ENCODE measurements around the gene IQCK.
"Not testable (repeated sequence)": the region's sequence is repeated elsewhere in the genome, so short reads cannot be mapped to it uniquely, and the experiment has no call there.

The IQCK gene

DNA sequence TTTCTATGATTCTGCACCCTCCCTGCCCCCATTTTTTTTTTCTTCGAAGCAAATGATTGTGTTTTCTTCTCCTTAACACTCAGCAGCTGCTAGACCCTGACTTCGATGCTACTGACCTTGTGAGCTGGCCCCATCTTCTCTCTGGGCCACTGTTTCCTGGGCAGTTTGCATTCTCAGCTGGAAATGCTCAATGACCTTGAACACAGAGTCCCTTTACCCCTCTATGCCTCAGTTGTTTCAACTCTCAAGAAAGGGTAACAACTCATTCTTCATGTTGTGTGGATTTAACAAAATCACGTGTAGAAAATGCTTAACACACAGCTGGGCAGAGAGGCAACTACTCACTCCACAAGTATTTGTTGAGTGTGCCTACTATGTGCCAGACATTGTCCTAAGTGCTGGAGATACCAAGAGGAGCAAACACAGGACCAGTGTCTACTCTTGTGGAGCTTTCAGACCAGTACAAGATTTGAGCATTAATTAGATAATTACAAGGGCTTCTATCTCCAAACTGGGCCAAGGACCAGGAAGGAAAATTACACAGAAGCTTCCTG is 66.2 kb downstream of the IQCK start:
- Histone ChIP-seq H3K9me3 (ENCODE audit: control insufficient read depth in 1 of 2, low read length in 2 of 2) (no peaks in the 10 kb centered on the region), H3K36me3 (ENCODE audit: control insufficient read depth in 1 of 2, insufficient read depth in 2 of 2, low read length in 2 of 2) (no peaks in the 10 kb centered on the region), H3K27me3 (ENCODE audit: low read depth, low read length) (no peaks in the 10 kb centered on the region), H3K27ac (ENCODE audit: low read length) (no peak overlapping the region), H3K4me3 (ENCODE audit: low read depth in 1 of 2, low read length in 2 of 2) (no peak overlapping the region), H3K4me1 (ENCODE audit: control insufficient read depth in 1 of 2, insufficient read depth in 2 of 2, low read length in 2 of 2) (peaks cover 0 to 12% of the 10 kb centered on the region in 2 donors)

DNA sequence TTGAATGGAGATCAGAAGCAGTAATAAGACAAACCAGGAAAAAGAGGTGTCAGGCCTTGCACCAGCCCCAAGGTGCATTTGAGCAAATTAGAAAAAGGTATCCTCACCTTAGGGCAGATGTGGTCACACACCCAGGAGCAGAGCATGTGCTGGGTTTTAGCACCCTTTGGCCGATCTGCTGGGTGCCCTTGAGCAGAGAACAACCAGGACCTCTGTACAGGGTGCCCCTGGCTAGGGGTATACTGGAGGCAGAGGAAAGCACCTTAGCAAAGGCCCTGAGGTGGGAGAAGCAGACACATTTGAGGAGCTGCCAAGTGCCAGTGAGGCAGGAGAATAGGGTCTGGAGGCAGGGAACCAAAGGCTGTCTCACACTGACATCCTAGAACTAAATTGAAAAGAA is 67.0 kb downstream of the IQCK start:
- H3K27me3 ChIP-seq (ENCODE audit: low read depth, low read length): no peaks in the 10 kb centered on the region
- H3K4me1 ChIP-seq (ENCODE audit: control insufficient read depth in 1 of 2, insufficient read depth in 2 of 2, low read length in 2 of 2): peaks cover 0 to 12% of the 10 kb centered on the region in 2 donors
- H3K36me3 ChIP-seq (ENCODE audit: control insufficient read depth in 1 of 2, insufficient read depth in 2 of 2, low read length in 2 of 2): no peaks in the 10 kb centered on the region
- H3K27ac ChIP-seq (ENCODE audit: low read length): no peak overlapping the region
- no peak overlapping the region for H3K4me3 ChIP-seq (ENCODE audit: low read depth in 1 of 2, low read length in 2 of 2)
- no peaks in the 10 kb centered on the region for H3K9me3 ChIP-seq (ENCODE audit: control insufficient read depth in 1 of 2, low read length in 2 of 2)

DNA sequence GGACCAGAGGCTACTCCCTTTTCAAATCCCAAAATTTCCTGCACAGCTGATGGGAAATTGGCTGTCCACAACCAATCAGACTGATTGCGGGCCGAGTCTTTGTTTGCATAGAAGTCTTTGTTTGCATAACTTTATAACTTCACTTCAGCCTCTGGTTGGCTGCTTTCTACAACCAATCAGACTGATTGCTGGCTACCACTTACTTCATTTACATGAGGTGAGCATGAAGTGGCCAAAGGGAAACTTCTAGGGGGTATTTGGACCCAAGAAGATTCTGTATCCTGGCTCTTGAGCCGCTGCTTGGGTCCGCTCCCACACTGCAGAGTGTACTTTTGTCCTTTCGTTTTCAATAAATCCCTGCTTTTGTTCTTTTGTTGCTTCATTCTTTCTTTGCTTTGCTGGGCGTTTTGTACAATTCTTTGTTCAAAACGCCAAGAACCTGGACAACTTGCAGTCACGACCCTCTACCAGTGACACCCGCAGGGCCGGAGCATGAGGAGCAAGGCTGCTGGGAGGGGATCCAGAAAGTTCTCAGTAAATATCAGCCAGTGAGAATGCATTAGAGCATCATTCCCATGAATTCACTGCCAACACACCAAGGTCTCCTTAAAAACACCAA is 67.5 kb downstream of the IQCK start:
- Histone ChIP-seq H3K4me1 (ENCODE audit: control insufficient read depth in 1 of 2, insufficient read depth in 2 of 2, low read length in 2 of 2) (peaks cover 0 to 12% of the 10 kb centered on the region in 2 donors), H3K4me3 (ENCODE audit: low read depth in 1 of 2, low read length in 2 of 2) (no peak overlapping the region), H3K27ac (ENCODE audit: low read length) (no peak overlapping the region), H3K36me3 (ENCODE audit: control insufficient read depth in 1 of 2, insufficient read depth in 2 of 2, low read length in 2 of 2) (no peaks in the 10 kb centered on the region), H3K9me3 (ENCODE audit: control insufficient read depth in 1 of 2, low read length in 2 of 2) (no peaks in the 10 kb centered on the region), H3K27me3 (ENCODE audit: low read depth, low read length) (no peaks in the 10 kb centered on the region)

GRCh38 chr16:19801369-19801768 is 83.3 kb downstream of the IQCK start:
- not testable (repeated sequence) for H3K4me3 ChIP-seq (ENCODE audit: low read depth in 1 of 2, low read length in 2 of 2); H3K27ac ChIP-seq (ENCODE audit: low read length); H3K27me3 ChIP-seq (ENCODE audit: low read depth, low read length); H3K36me3 ChIP-seq (ENCODE audit: control insufficient read depth in 1 of 2, insufficient read depth in 2 of 2, low read length in 2 of 2); H3K9me3 ChIP-seq (ENCODE audit: control insufficient read depth in 1 of 2, low read length in 2 of 2); H3K4me1 ChIP-seq (ENCODE audit: control insufficient read depth in 1 of 2, insufficient read depth in 2 of 2, low read length in 2 of 2)

GRCh38 chr16:19801824-19802223 is 83.8 kb downstream of the IQCK start:
- not testable (repeated sequence) for H3K27me3 ChIP-seq (ENCODE audit: low read depth, low read length); H3K4me3 ChIP-seq (ENCODE audit: low read depth in 1 of 2, low read length in 2 of 2); H3K9me3 ChIP-seq (ENCODE audit: control insufficient read depth in 1 of 2, low read length in 2 of 2); H3K4me1 ChIP-seq (ENCODE audit: control insufficient read depth in 1 of 2, insufficient read depth in 2 of 2, low read length in 2 of 2); H3K36me3 ChIP-seq (ENCODE audit: control insufficient read depth in 1 of 2, insufficient read depth in 2 of 2, low read length in 2 of 2); H3K27ac ChIP-seq (ENCODE audit: low read length)

DNA sequence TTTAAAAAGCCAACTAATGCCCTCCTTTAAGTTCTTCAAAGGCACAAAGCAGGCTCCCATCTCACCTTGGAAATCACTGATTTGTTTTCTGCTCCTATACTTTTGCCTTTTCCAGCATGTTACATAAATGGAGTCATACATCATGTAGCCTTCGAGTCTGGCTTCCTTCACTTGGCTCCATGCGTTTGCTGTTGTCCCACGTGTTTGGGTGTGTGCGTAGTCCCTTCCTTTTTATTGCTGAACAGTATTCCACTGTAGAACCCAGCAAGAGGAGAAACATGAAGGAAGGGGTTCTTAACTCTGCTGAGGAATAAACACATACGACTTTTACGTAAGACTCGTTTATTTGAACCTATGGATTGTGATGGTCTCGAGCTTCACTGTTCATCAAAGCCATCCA is 84.5 kb downstream of the IQCK start:
- H3K27ac ChIP-seq (ENCODE audit: low read length): no peak overlapping the region

DNA sequence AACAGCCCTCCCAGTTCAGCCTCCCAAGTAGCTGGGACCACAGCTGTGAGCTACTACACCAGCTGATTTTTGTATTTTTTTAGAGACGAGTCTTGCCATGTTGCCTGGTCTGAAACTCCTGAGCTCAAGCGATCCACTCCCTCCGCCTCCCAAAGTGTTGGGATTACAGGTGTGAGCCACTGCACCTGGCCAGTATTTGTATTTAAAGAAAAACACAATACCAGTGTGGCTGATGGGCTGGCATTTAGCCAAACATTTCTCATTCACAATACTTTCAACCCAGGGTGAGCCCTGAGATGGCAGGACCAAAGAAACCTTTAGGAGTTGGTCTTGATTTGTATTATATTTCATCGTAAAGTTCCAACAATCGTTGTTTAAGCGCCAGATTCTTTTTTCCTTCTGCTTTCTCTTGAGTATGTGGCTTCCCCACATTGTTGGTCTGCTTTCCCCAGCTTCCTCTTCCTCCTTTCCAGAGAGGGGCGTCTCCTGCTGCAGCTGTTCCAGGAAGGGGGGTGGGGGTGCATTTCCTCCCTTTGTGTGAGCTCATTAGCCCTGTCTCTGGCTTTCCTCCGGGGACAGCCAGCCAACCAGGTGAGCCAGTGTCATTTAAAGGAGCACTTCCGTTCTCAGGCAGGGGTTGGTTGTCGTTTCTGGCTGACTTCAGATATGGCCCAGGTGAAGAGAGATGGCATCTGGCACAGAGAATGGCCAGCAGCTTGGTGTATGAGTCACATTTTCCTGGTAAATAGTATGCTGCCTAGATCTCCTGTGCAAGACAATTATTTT is 86.7 kb downstream of the IQCK start:
- Histone ChIP-seq H3K27me3 (ENCODE audit: low read depth, low read length) (no peaks in the 10 kb centered on the region), H3K9me3 (ENCODE audit: control insufficient read depth in 1 of 2, low read length in 2 of 2) (peaks cover 0 to 2% of the 10 kb centered on the region in 2 donors), H3K4me1 (ENCODE audit: control insufficient read depth in 1 of 2, insufficient read depth in 2 of 2, low read length in 2 of 2) (peaks cover 4 to 5% of the 10 kb centered on the region in 2 donors), H3K27ac (ENCODE audit: low read length) (peak overlapping the region; percentile 24), H3K36me3 (ENCODE audit: control insufficient read depth in 1 of 2, insufficient read depth in 2 of 2, low read length in 2 of 2) (no peaks in the 10 kb centered on the region), H3K4me3 (ENCODE audit: low read depth in 1 of 2, low read length in 2 of 2) (no peak overlapping the region)

More for the DNA sequence above, 84.5 kb downstream of the IQCK start:
- H3K27me3 ChIP-seq (ENCODE audit: low read depth, low read length): no peaks in the 10 kb centered on the region
- no peaks in the 10 kb centered on the region for H3K4me1 ChIP-seq (ENCODE audit: control insufficient read depth in 1 of 2, insufficient read depth in 2 of 2, low read length in 2 of 2)
- peaks cover 0 to 2% of the 10 kb centered on the region in 2 donors for H3K9me3 ChIP-seq (ENCODE audit: control insufficient read depth in 1 of 2, low read length in 2 of 2)
- H3K4me3 ChIP-seq (ENCODE audit: low read depth in 1 of 2, low read length in 2 of 2): no peak overlapping the region
- no peaks in the 10 kb centered on the region for H3K36me3 ChIP-seq (ENCODE audit: control insufficient read depth in 1 of 2, insufficient read depth in 2 of 2, low read length in 2 of 2)

DNA sequence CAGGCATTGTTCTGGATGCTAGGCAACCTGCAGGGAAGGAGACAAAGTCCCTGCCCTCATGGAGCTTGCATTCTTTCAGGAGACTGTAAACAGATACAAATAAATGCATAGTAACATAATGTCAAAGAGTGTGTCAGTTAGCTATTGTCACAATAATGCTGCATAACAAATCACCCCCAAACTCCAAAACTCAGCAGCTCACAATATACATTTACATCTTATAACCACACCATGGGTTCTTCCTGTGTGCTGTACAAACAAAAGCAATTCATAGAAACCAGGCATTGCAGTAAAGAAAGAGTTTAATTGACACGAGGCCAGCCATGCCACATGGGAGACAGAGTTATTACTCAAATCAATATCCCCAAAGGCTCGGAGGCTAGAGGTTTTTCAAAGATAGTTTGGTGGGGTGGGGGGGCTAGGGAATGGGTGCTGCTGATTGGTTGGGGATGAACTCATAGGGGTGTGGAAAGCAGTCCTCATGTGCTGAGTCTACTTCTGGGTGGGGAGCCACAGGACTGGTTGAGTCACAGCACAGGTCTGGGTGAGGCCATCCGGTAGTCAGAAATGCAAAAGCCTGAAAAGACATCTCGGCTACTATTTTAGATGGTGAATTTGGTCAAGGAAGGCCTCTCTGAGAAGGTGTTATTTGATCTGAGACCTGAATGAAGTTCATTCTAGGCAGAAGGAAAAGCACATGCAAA is 87.5 kb downstream of the IQCK start:
- Histone ChIP-seq H3K27me3 (ENCODE audit: low read depth, low read length) (no peaks in the 10 kb centered on the region), H3K9me3 (ENCODE audit: control insufficient read depth in 1 of 2, low read length in 2 of 2) (peaks cover 0 to 2% of the 10 kb centered on the region in 2 donors), H3K4me3 (ENCODE audit: low read depth in 1 of 2, low read length in 2 of 2) (no peak overlapping the region), H3K27ac (ENCODE audit: low read length) (no peak overlapping the region), H3K4me1 (ENCODE audit: control insufficient read depth in 1 of 2, insufficient read depth in 2 of 2, low read length in 2 of 2) (peaks cover 4 to 5% of the 10 kb centered on the region in 2 donors), H3K36me3 (ENCODE audit: control insufficient read depth in 1 of 2, insufficient read depth in 2 of 2, low read length in 2 of 2) (no peaks in the 10 kb centered on the region)

DNA sequence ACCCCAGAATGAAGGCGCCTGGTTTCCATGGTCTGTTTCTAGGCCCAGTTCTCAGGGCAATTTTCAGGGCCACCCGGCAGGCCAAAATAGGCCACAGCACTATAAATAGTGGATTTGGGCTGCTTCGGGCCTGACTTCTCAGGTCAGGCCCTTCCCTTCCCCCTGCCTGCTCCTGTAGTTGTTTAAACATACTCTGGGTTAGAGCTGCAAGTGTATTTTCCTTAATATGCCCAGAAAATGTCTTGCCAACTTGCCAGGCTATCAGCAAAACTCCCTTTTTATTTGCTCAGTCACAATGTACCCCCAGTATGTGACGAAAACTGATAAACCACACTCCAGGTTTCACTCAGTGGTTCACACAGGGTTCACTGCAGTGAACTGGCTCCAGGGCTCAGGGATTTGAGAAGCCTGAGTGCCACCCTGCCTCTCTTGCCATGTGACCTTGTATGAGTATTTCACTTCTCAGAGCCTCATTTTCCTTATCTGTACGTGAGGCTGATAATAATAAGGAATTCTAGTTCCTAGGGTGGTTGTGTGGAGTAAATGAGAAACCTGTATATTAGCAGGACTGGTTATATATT is 90.1 kb downstream of the IQCK start:
- H3K4me3 ChIP-seq (ENCODE audit: low read depth in 1 of 2, low read length in 2 of 2): no peak overlapping the region
- H3K27me3 ChIP-seq (ENCODE audit: low read depth, low read length): no peaks in the 10 kb centered on the region
- no peaks in the 10 kb centered on the region for H3K36me3 ChIP-seq (ENCODE audit: control insufficient read depth in 1 of 2, insufficient read depth in 2 of 2, low read length in 2 of 2)
- H3K4me1 ChIP-seq (ENCODE audit: control insufficient read depth in 1 of 2, insufficient read depth in 2 of 2, low read length in 2 of 2): peaks cover 4 to 9% of the 10 kb centered on the region in 2 donors
- peaks cover 0 to 2% of the 10 kb centered on the region in 2 donors for H3K9me3 ChIP-seq (ENCODE audit: control insufficient read depth in 1 of 2, low read length in 2 of 2)
- H3K27ac ChIP-seq (ENCODE audit: low read length): peak overlapping the region; percentile 64

DNA sequence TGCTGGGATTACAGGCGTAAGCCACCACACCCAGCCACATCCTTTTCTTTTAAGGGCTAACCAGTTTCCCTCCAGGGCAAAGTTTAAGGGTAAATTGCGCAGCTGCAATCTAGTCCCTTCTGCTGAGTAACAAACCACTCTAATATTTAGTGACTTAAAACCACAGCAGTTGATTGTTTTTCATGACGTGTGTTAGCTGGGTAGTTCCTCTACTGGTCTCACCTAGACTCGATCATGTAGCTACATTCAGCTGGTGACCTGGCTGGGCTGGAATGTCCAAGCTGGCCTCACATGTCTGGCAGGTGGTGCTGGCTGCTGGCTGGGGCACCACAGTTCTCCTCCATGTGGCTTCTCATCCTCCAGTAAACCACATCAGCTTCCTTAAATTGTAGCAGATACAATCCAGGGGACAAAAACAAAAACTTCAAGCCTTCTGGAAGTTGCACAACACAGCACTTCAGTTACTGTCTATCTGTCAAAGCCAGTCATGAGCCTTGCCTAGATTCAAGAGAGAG is 91.1 kb downstream of the IQCK start:
- peak overlapping the region; percentile 39 for H3K27ac ChIP-seq (ENCODE audit: low read length)

DNA sequence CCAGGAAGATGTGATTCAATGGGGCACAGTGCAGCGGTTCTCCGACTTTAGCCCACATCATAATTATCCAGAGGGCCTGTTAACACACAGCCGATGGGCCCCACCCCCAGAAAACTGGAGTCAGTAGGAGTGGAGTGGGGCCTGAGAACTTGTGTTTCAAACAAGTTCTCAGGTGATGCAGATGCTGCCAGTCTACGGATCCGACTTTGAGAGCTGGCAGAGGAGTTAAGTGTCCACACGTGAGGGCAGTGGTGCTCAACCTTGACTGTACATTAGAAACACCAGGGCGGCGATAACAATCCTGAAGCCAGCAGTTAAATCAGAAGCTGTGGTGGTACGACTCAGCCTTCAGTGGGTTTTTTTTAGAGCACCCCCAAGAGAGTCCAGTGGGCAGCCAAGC is 91.6 kb downstream of the IQCK start:
- no peaks in the 10 kb centered on the region for H3K36me3 ChIP-seq (ENCODE audit: control insufficient read depth in 1 of 2, insufficient read depth in 2 of 2, low read length in 2 of 2)
- no peak overlapping the region for H3K4me3 ChIP-seq (ENCODE audit: low read depth in 1 of 2, low read length in 2 of 2)
- no peaks in the 10 kb centered on the region for H3K27me3 ChIP-seq (ENCODE audit: low read depth, low read length)
- H3K4me1 ChIP-seq (ENCODE audit: control insufficient read depth in 1 of 2, insufficient read depth in 2 of 2, low read length in 2 of 2): peaks cover 4 to 9% of the 10 kb centered on the region in 2 donors
- H3K27ac ChIP-seq (ENCODE audit: low read length): no peak overlapping the region
- peaks cover 0 to 2% of the 10 kb centered on the region in 2 donors for H3K9me3 ChIP-seq (ENCODE audit: control insufficient read depth in 1 of 2, low read length in 2 of 2)

More for the DNA sequence above, 91.1 kb downstream of the IQCK start:
- Histone ChIP-seq H3K9me3 (ENCODE audit: control insufficient read depth in 1 of 2, low read length in 2 of 2) (peaks cover 0 to 2% of the 10 kb centered on the region in 2 donors), H3K4me1 (ENCODE audit: control insufficient read depth in 1 of 2, insufficient read depth in 2 of 2, low read length in 2 of 2) (peaks cover 4 to 9% of the 10 kb centered on the region in 2 donors), H3K36me3 (ENCODE audit: control insufficient read depth in 1 of 2, insufficient read depth in 2 of 2, low read length in 2 of 2) (no peaks in the 10 kb centered on the region), H3K27me3 (ENCODE audit: low read depth, low read length) (no peaks in the 10 kb centered on the region), H3K4me3 (ENCODE audit: low read depth in 1 of 2, low read length in 2 of 2) (no peak overlapping the region)

All from muscle layer of duodenum (tissue), 2 donors.